ENCODE results near the gene SIK2. TPM values are rescaled to one million over a fixed set of nuclear protein-coding genes. Genes with fewer than 3 reads are reported as not detected.
A peak's percentile ranks its signal among the peaks of the same experiment; 100 is the strongest.

Gene SIK2
- total RNA-seq, 2 donors from 2014 or later: 8.1 to 9.6 TPM

GRCh38 chr11:111737444-111738210, 135.4 kb downstream of the SIK2 start:
- Mint-ChIP-seq H3K27ac (no peak overlapping the region), H3K36me3 (ENCODE audit: low read depth) (peaks cover 2% of the 10 kb centered on the region)
- no peak for ATAC-seq

GRCh38 chr11:111739299-111739698, 137.1 kb downstream of the SIK2 start:
- peaks cover 7% of the 10 kb centered on the region for H3K36me3 Mint-ChIP-seq (ENCODE audit: low read depth)

More at GRCh38 chr11:111737444-111738210, 135.4 kb downstream of the SIK2 start:
- Mint-ChIP-seq H3K4me3 (peak overlapping the region; percentile 70), H3K27me3 (no peaks in the 10 kb centered on the region), H3K4me1 (peaks cover 9% of the 10 kb centered on the region)
- DNase-seq: no peak
- no peaks in the 10 kb centered on the region for H3K9me3 ChIP-seq (ENCODE audit: control insufficient read depth, low read length, poor library complexity, severe bottlenecking)

GRCh38 chr11:111741751-111742150, 139.5 kb downstream of the SIK2 start:
- ATAC-seq (no peak), DNase-seq (no peak)
- Mint-ChIP-seq H3K27ac (no peak overlapping the region), H3K36me3 (ENCODE audit: low read depth) (peaks cover 17% of the 10 kb centered on the region), H3K4me3 (no peak overlapping the region), H3K27me3 (no peaks in the 10 kb centered on the region), H3K4me1 (peaks cover 13% of the 10 kb centered on the region)
- H3K9me3 ChIP-seq (ENCODE audit: control insufficient read depth, low read length, poor library complexity, severe bottlenecking): no peaks in the 10 kb centered on the region

More at GRCh38 chr11:111739299-111739698, 137.1 kb downstream of the SIK2 start:
- no peak for ATAC-seq
- DNase-seq: no peak
- no peaks in the 10 kb centered on the region for H3K9me3 ChIP-seq (ENCODE audit: control insufficient read depth, low read length, poor library complexity, severe bottlenecking)
- no peaks in the 10 kb centered on the region for H3K27me3 Mint-ChIP-seq
- H3K4me1 Mint-ChIP-seq: peaks cover 12% of the 10 kb centered on the region
- H3K4me3 Mint-ChIP-seq: no peak overlapping the region
- no peak overlapping the region for H3K27ac Mint-ChIP-seq

GRCh38 chr11:111743700-111744099, 141.5 kb downstream of the SIK2 start:
- H3K4me3 Mint-ChIP-seq: no peak overlapping the region
- H3K27me3 Mint-ChIP-seq: no peaks in the 10 kb centered on the region
- H3K9me3 ChIP-seq (ENCODE audit: control insufficient read depth, low read length, poor library complexity, severe bottlenecking): no peaks in the 10 kb centered on the region
- ATAC-seq (no peak), DNase-seq (no peak)
- H3K27ac Mint-ChIP-seq: peak overlapping the region; percentile 91
- peaks cover 11% of the 10 kb centered on the region for H3K4me1 Mint-ChIP-seq
- peaks cover 23% of the 10 kb centered on the region for H3K36me3 Mint-ChIP-seq (ENCODE audit: low read depth)

- no peaks in the 10 kb centered on the region for H3K9me3 ChIP-seq (ENCODE audit: control insufficient read depth, low read length, poor library complexity, severe bottlenecking)
- H3K36me3 Mint-ChIP-seq (ENCODE audit: low read depth): peaks cover 23% of the 10 kb centered on the region
- H3K4me1 Mint-ChIP-seq: peaks cover 11% of the 10 kb centered on the region
- H3K27me3 Mint-ChIP-seq: no peaks in the 10 kb centered on the region
- H3K27ac Mint-ChIP-seq: no peak overlapping the region
- no peak for ATAC-seq
- DNase-seq: no peak
- H3K4me3 Mint-ChIP-seq: no peak overlapping the region
Observed at GRCh38 chr11:111745719-111746504, 143.7 kb downstream of the SIK2 start.

- Mint-ChIP-seq H3K27ac (no peak overlapping the region), H3K27me3 (no peaks in the 10 kb centered on the region), H3K36me3 (ENCODE audit: low read depth) (peaks cover 21% of the 10 kb centered on the region), H3K4me1 (peaks cover 15% of the 10 kb centered on the region), H3K4me3 (no peak overlapping the region)
- DNase-seq: no peak
- no peak for ATAC-seq
- H3K9me3 ChIP-seq (ENCODE audit: control insufficient read depth, low read length, poor library complexity, severe bottlenecking): no peaks in the 10 kb centered on the region
Observed at GRCh38 chr11:111748035-111748804, 146.0 kb downstream of the SIK2 start.

- H3K4me1 Mint-ChIP-seq: peaks cover 12% of the 10 kb centered on the region
- no peak for ATAC-seq
- DNase-seq: no peak
- H3K27ac Mint-ChIP-seq: no peak overlapping the region
- H3K27me3 Mint-ChIP-seq: no peaks in the 10 kb centered on the region
- peaks cover 16% of the 10 kb centered on the region for H3K36me3 Mint-ChIP-seq (ENCODE audit: low read depth)
- no peaks in the 10 kb centered on the region for H3K9me3 ChIP-seq (ENCODE audit: control insufficient read depth, low read length, poor library complexity, severe bottlenecking)
- no peak overlapping the region for H3K4me3 Mint-ChIP-seq
Observed at GRCh38 chr11:111749646-111750045, 147.4 kb downstream of the SIK2 start.

GRCh38 chr11:111756097-111756496, 153.8 kb downstream of the SIK2 start:
- ATAC-seq: no peak
- Mint-ChIP-seq H3K4me3 (no peak overlapping the region), H3K27ac (no peak overlapping the region), H3K36me3 (ENCODE audit: low read depth) (peaks cover 5% of the 10 kb centered on the region), H3K27me3 (no peaks in the 10 kb centered on the region), H3K4me1 (peaks cover 7% of the 10 kb centered on the region)
- H3K9me3 ChIP-seq (ENCODE audit: control insufficient read depth, low read length, poor library complexity, severe bottlenecking): no peaks in the 10 kb centered on the region
- no peak for DNase-seq

GRCh38 chr11:111759376-111759775, 157.1 kb downstream of the SIK2 start:
- H3K9me3 ChIP-seq (ENCODE audit: control insufficient read depth, low read length, poor library complexity, severe bottlenecking): no peaks in the 10 kb centered on the region
- H3K4me1 Mint-ChIP-seq: peaks cover 17% of the 10 kb centered on the region
- ATAC-seq (no peak), DNase-seq (no peak)
- peaks cover 12% of the 10 kb centered on the region for H3K36me3 Mint-ChIP-seq (ENCODE audit: low read depth)
- H3K4me3 Mint-ChIP-seq: no peak overlapping the region
- no peaks in the 10 kb centered on the region for H3K27me3 Mint-ChIP-seq
- no peak overlapping the region for H3K27ac Mint-ChIP-seq

GRCh38 chr11:111759778-111760407, 157.6 kb downstream of the SIK2 start:
- Mint-ChIP-seq H3K27me3 (no peaks in the 10 kb centered on the region), H3K27ac (no peak overlapping the region), H3K4me1 (peaks cover 21% of the 10 kb centered on the region), H3K36me3 (ENCODE audit: low read depth) (peaks cover 12% of the 10 kb centered on the region), H3K4me3 (no peak overlapping the region)
- DNase-seq (no peak), ATAC-seq (no peak)
- no peaks in the 10 kb centered on the region for H3K9me3 ChIP-seq (ENCODE audit: control insufficient read depth, low read length, poor library complexity, severe bottlenecking)

GRCh38 chr11:111761036-111761435, 158.8 kb downstream of the SIK2 start:
- peaks cover 16% of the 10 kb centered on the region for H3K36me3 Mint-ChIP-seq (ENCODE audit: low read depth)
- H3K27ac Mint-ChIP-seq: no peak overlapping the region
- DNase-seq (no peak), ATAC-seq (no peak)
- no peak overlapping the region for H3K4me3 Mint-ChIP-seq
- H3K9me3 ChIP-seq (ENCODE audit: control insufficient read depth, low read length, poor library complexity, severe bottlenecking): no peaks in the 10 kb centered on the region
- no peaks in the 10 kb centered on the region for H3K27me3 Mint-ChIP-seq
- peaks cover 27% of the 10 kb centered on the region for H3K4me1 Mint-ChIP-seq

GRCh38 chr11:111762526-111762925, 160.3 kb downstream of the SIK2 start:
- H3K27ac Mint-ChIP-seq: peak overlapping the region; percentile 60
- H3K4me3 Mint-ChIP-seq: no peak overlapping the region
- DNase-seq (no peak), ATAC-seq (no peak)
- peaks cover 18% of the 10 kb centered on the region for H3K36me3 Mint-ChIP-seq (ENCODE audit: low read depth)
- H3K4me1 Mint-ChIP-seq: peaks cover 32% of the 10 kb centered on the region
- no peaks in the 10 kb centered on the region for H3K9me3 ChIP-seq (ENCODE audit: control insufficient read depth, low read length, poor library complexity, severe bottlenecking)
- no peaks in the 10 kb centered on the region for H3K27me3 Mint-ChIP-seq
